Uterus (tissue), 4 donors: ENCODE data around the gene CHP2. TPM values are rescaled to one million over a fixed set of nuclear protein-coding genes. Genes with fewer than 3 reads are reported as not detected.
"Not testable (repeated sequence)": the region's sequence is repeated elsewhere in the genome, so short reads cannot be mapped to it uniquely, and the experiment has no call there.

Experiments used
- DNase-seq, 2 donors: peaks; one replicate each; pipeline ENCODE4 v3.0.0-alpha.2; 2019 to 2020
- H3K27ac ChIP-seq, 2 donors: fragments of 200-600 bp; sonication (generic); 1 replicate in 1 of 2; 2 replicates in 1 of 2; pipeline ENCODE4 v1.5.1; 2016 to 2018
- H3K27me3 ChIP-seq, 2 donors: fragments of 200-600 bp; sonication (generic); one replicate each; pipeline ENCODE4 v1.5.1; 2018 to 2019; ENCODE audit warnings: control low read depth in 1 of 2
- H3K36me3 ChIP-seq, 2 donors: fragments of 200-600 bp; sonication (generic); one replicate each; pipeline ENCODE4 v1.5.1; 2019; ENCODE audit warnings: control low read depth in 1 of 2
- H3K4me1 ChIP-seq, 2 donors: fragments of 200-600 bp; sonication (generic); one replicate each; pipeline ENCODE4 v1.5.1; 2018 to 2019; ENCODE audit warnings: control low read depth in 1 of 2
- H3K4me3 ChIP-seq, 2 donors: fragments of 200-600 bp; sonication (generic); 1 replicate in 1 of 2; 2 replicates in 1 of 2; pipeline ENCODE4 v1.5.1; 2018 to 2019; ENCODE audit warnings: mild to moderate bottlenecking in 1 of 2
- H3K9me3 ChIP-seq, 2 donors: fragments of 200-600 bp; sonication (generic); one replicate each; pipeline ENCODE4 v1.5.1; 2019; ENCODE audit warnings: control low read depth in 1 of 2
- CTCF ChIP-seq, 4 experiments: fragments of 200-600 bp in 2 of 4; fragments of 450-650 bp in 2 of 4; sonication (generic) in 2 of 4; IDR thresholded peaks; one replicate each; pipeline ENCODE4 v1.5.1; 2016 to 2019; ENCODE audit warnings: antibody characterized with exemption in 4 of 4, mild to moderate bottlenecking in 2 of 4, moderate library complexity in 1 of 4
- POLR2A ChIP-seq, 2 donors: fragments of 450-650 bp; IDR thresholded peaks; one replicate each; pipeline ENCODE4 v1.6.1; 2016; ENCODE audit warnings: antibody characterized with exemption in 2 of 2, mild to moderate bottlenecking in 1 of 2, moderate library complexity in 1 of 2
- intact Hi-C: fragments of 100-400 bp; cut with DNase I; formaldehyde crosslinking; loops from one replicate; pipeline ENCODE4 v1.15.1; 2023; ENCODE audit warnings: low total_unique reads
- total RNA-seq, 4 donors: library from RNA; depleted of rRNA in 3 of 4; stranded (reverse); fragments of >200 nt in 3 of 4; gene quantifications; one replicate each; pipeline versions ENCODE4 v1.1.0 to v1.2.4, GENCODE V29; 2014 to 2023
- donor health status: DM: yes; HTN: yes; CAD: no.

The CHP2 gene
- total RNA-seq, 4 donors from 2014 or later = 0.35 TPM; not detected in 3

GRCh38 chr16:23710504-23710903, 44.3 kb upstream of the CHP2 start:
- TF ChIP-seq POLR2A (IDR thresholded peaks at IDR 0.05) = no peak
- no peak for TF ChIP-seq CTCF (IDR thresholded peaks at IDR 0.05)
- Histone ChIP-seq H3K36me3 (no peaks in the 10 kb centered on the region), H3K27me3 (peaks cover 0 to 3% of the 10 kb centered on the region in 2 donors), H3K4me1 (no peaks in the 10 kb centered on the region), H3K9me3 (peaks cover 0 to 9% of the 10 kb centered on the region in 2 donors), H3K27ac (no peak overlapping the region), H3K4me3 (no peak overlapping the region)
- intact Hi-C loops = no loop called here
- DNase-seq = no peak

GRCh38 chr16:23711785-23712184, 43.0 kb upstream of the CHP2 start:
- peaks cover 0 to 9% of the 10 kb centered on the region in 2 donors for H3K9me3 ChIP-seq
- no peak overlapping the region for H3K4me3 ChIP-seq
- H3K4me1 ChIP-seq = no peaks in the 10 kb centered on the region
- peaks cover 0 to 3% of the 10 kb centered on the region in 2 donors for H3K27me3 ChIP-seq
- no peak for DNase-seq
- TF ChIP-seq POLR2A (IDR thresholded peaks at IDR 0.05) = no peak
- TF ChIP-seq CTCF (IDR thresholded peaks at IDR 0.05) = no peak
- intact Hi-C loops = no loop called here
- no peak overlapping the region for H3K27ac ChIP-seq
- no peaks in the 10 kb centered on the region for H3K36me3 ChIP-seq

- TF ChIP-seq CTCF (IDR thresholded peaks at IDR 0.05) (no peak), POLR2A (IDR thresholded peaks at IDR 0.05) (no peak)
- Histone ChIP-seq H3K36me3 (no peaks in the 10 kb centered on the region), H3K27ac (no peak within 1 kb of the TSS), H3K9me3 (peaks cover 0 to 9% of the 10 kb centered on the region in 2 donors), H3K4me1 (no peaks in the 10 kb centered on the region), H3K27me3 (peaks cover 0 to 3% of the 10 kb centered on the region in 2 donors), H3K4me3 (no peak within 1 kb of the TSS)
- intact Hi-C loops = no loop called here
- DNase-seq = no peak
Observed at GRCh38 chr16:23712976-23713375, 41.9 kb upstream of the CHP2 start, which contains the start of gene ERN2. Gene ERN2, minus strand, starts transcription at chr16:23713222. Its CDS starts 35 bp downstream, at chr16:23713187.

- intact Hi-C loops = no loop called here
- no peak for DNase-seq
- TF ChIP-seq CTCF (IDR thresholded peaks at IDR 0.05) (no peak), POLR2A (IDR thresholded peaks at IDR 0.05) (no peak)
Observed at GRCh38 chr16:23716484-23716883, 38.3 kb upstream of the CHP2 start.

GRCh38 chr16:23722613-23723240, 32.1 kb upstream of the CHP2 start:
- H3K4me3 ChIP-seq, H3K9me3 ChIP-seq, H3K27me3 ChIP-seq, DNase-seq, H3K4me1 ChIP-seq, H3K27ac ChIP-seq, intact Hi-C loops, H3K36me3 ChIP-seq: not testable (repeated sequence)

More at GRCh38 chr16:23716484-23716883, 38.3 kb upstream of the CHP2 start:
- H3K36me3 ChIP-seq = no peaks in the 10 kb centered on the region
- H3K4me1 ChIP-seq = no peaks in the 10 kb centered on the region
- no peak overlapping the region for H3K27ac ChIP-seq
- peaks cover 0 to 3% of the 10 kb centered on the region in 2 donors for H3K27me3 ChIP-seq
- no peak overlapping the region for H3K4me3 ChIP-seq
- no peaks in the 10 kb centered on the region for H3K9me3 ChIP-seq
